Measurements from ENCODE around the gene SLC4A1AP.
A peak's percentile ranks its signal among the peaks of the same experiment; 100 is the strongest.

Gene SLC4A1AP

DNA sequence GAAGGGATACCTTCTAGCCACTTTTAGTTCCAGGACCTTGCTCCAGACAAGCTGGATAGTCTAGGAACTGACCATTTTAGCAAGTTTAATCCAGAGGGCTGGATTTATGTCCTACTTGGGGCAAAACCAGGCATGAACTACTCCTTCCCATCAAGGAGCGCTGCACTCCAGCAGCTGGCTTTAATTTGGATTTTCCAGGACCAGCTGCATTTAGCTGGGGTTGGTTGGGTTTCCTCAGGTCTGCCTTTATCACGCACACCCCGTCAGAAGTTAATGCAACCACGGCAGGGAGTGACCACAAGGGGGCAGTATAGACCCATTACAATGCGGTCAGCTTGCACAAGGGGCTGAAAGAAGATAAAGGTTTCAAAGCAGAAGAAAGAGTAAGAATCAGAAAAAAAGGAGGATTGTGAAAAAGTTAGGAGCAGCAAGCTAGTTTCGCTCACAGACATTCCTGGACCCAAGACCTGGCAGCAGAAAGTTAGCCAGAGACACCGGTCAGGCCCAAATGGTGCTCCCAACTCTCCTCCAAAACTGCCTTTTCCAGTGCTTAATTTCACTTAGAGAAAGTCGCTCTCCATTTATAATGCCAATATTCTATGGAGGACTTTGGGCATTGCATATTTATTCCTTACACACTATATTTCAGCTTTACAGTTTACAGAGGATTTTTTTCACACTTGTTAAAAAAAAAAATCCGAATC, 40.1 kb downstream of the SLC4A1AP start:
- peak; percentile 82 to 83 for DNase-seq

DNA sequence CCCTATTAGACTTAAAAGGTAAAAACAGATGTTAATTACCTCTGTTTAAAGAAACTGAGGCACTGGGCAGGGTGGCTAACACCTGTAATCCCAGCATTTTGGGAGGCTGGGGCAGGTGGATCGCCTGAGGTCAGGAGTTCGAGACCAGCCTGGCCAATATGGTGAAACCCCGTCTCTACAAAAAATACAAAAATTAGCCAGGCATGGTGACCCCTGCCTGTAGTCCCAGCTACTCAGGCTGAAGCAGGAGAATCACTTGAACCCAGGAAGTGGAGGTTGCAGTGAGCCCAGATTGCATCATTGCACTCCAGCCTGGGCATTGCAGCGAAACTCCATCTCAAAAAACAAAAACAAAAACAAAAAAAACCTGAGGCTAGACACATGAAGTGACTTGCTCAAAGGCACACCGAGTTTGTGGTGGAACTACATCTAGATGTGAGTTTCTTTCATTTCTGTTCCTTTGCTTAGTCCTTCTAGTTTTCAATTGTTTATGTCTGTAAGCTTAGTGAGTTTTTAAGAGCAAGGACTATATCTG, 40.7 kb downstream of the SLC4A1AP start:
- DNase-seq, result no peak

DNA sequence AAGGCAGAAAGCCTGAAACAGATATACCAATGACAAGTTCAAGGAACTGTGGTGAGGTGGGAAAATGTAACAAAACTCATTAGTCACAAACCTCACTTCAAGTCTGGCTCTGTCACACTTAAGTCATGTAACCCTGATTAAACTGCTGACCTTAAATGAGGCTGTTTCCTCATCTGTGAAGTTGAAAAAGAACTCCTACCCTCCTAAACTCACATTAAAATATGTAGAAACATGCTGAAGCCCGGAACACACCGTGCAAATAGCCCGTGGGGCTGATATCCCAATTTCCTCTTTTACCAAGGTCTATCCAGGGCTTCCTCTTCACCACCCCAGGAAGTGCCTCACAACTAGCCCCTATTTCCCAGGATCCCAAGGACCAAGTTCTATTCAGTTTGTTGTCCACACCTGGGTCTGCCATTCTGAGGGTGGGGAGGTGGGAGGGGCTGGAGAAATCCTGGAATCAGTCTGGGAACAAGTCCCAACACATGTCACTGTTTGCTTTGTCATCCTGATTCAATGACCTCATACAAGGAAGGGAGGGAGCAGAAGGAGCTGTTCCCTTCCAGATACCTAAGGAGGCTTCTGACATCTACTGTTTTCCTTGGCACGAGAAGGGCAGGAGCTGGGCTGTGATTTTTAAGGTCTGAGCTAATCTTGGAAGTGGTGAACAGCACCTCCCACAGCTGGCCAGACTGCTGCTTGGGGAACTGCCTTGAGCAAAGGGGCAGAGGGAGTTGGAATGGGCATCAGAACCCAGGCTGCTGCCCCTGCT, 42.3 kb downstream of the SLC4A1AP start:
- no peak for DNase-seq

DNA sequence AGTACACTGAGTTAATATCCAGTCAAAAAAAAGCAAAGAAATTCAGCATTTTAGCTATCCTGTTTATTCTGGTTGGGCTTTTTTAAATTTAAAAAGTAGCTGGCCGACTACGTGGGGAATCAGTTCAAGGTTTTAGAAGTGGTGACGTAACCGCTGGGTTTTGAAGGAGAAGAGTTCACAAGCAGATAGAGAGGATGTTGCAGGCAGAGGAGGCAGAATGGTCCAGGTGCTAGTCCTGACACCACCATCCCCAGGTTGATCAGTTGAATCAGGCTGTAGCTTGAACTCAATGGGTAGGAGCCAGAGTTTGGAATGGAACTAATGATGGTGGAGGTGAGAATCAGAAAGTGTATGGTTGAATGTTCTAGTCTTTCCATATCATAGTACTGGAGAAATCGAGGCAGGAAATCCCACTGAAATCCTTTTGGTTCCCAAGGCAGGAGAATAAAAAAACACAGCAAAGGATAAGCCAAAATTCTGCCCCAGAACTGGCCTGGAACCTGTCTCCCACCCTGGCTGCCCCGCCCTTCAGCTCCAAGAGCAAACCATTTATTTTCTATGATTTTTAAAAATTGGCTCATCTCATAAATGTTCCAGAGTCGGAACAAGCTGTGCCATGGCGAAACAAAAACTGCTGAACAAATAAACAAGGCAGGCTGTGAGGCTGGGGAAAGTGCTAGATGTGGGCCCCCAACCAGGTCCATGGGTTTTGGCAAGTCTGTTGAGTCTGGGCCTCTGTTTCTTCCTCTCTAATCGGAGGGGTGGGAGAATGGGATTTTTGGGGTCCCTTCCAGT, 44.0 kb downstream of the SLC4A1AP start:
- no peak for DNase-seq

DNA sequence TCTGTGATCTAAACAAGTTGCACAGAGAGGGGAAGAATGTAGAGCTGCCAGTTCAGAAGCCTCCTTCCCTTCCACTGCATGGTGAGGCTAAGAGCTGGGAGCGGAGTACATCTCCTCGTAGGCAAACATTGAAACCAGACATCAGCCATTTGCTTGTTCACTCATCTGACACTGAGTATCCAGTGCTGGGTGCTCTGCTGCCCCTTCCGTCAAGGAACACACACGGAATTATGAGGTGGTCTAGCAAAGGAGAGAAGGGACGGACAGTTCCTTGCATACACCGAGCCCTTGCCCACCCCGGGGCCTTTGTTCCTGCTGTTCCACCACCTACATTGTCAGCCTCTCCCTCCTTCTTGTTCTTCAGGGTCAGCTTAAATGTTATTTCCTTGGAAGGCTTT, 44.6 kb downstream of the SLC4A1AP start:
- no peak for DNase-seq

DNA sequence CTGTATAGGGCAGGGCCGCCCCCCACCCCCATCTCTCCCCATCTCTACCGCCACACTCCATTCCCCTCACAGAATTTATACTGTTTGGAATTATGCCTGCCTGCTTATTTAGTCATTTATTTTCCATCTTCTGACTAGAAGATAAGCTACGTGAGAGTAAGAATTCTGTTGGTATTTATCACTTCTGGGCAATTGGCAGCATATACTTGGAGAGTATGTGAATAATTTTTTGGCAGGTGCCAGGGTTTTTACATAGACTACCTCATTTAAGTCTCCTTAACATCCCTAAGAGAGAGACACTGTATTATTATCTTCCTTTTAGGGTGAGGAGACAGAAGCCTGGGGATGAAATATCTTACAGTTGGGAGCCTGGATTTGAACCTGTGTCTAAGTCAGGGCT, 45.0 kb downstream of the SLC4A1AP start:
- no peak for DNase-seq

- no peak for DNase-seq
Observed at GRCh38 chr2:27709326-27709725, 45.6 kb downstream of the SLC4A1AP start.

GRCh38 chr2:27709960-27710575, 46.4 kb downstream of the SLC4A1AP start:
- DNase-seq, result no peak

DNA sequence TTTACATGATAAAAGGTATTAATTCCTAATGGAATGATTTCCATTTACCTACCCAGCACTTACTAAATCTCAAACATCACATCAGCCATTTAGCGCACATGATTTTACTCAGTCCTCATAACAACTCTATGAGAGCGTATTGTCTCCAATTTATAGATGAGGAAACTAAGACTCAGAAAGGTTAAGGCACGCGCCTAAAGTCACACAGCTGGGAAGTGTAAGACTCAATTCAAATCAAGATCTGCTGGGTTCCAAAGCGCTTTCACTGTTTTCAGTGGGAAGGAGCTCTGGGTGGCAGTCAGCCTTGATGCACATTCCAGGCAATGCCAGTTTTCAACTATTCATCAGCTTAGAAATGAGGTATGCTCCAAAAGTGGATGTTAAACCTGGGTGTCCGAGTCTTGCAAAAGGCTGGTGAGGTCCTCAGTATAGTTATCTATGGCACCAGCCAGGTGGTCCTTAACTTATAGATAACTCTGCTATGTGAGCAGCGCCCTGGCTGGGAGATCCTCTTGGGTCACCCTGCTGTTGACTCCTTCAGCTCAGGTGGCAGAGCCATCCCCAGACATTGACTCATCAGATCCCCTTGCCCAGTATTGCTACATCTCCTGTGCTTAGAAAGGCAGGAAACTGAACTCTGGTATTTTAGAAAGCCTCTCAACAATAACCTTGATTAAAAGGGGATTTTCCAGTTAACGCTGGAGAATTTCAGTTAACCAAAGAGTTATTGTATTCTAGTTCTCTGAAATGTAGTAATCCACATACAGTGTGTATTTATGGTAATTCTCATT, 47.1 kb downstream of the SLC4A1AP start:
- no peak for DNase-seq

- DNase-seq, result no peak
Observed at GRCh38 chr2:27711804-27712203, 48.1 kb downstream of the SLC4A1AP start.

GRCh38 chr2:27712522-27712921, 48.8 kb downstream of the SLC4A1AP start:
- DNase-seq, result no peak

- DNase-seq, result no peak
Observed at GRCh38 chr2:27713201-27713600, 49.5 kb downstream of the SLC4A1AP start.

- no peak for DNase-seq
Observed at GRCh38 chr2:27714053-27714452, 50.4 kb downstream of the SLC4A1AP start.

DNA sequence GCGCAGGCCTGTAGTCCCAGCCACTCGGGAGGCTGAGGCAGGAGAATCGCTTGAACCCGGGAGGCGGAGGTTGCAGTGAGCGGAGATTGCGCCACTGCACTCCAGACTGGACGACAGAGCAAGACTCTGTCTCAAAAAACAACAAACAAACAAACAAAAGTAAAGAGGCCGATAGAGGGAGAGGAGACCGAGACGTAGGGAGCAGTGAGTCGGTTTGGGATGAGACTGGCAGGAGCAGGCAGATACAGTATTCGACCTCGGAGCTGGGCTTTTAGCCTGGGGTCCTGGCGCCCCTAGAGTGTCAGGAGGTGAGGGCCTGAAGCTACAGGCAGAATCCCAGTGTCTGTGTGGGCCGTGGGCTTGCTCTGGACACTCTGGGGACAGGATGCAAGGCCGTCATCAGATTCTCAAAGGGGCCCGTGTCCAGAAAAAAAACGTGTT, 51.2 kb downstream of the SLC4A1AP start:
- no peak for DNase-seq

- DNase-seq, result peak in 1 of 2 donors; percentile 42
Observed at GRCh38 chr2:27715318-27716210, 51.9 kb downstream of the SLC4A1AP start.

DNA sequence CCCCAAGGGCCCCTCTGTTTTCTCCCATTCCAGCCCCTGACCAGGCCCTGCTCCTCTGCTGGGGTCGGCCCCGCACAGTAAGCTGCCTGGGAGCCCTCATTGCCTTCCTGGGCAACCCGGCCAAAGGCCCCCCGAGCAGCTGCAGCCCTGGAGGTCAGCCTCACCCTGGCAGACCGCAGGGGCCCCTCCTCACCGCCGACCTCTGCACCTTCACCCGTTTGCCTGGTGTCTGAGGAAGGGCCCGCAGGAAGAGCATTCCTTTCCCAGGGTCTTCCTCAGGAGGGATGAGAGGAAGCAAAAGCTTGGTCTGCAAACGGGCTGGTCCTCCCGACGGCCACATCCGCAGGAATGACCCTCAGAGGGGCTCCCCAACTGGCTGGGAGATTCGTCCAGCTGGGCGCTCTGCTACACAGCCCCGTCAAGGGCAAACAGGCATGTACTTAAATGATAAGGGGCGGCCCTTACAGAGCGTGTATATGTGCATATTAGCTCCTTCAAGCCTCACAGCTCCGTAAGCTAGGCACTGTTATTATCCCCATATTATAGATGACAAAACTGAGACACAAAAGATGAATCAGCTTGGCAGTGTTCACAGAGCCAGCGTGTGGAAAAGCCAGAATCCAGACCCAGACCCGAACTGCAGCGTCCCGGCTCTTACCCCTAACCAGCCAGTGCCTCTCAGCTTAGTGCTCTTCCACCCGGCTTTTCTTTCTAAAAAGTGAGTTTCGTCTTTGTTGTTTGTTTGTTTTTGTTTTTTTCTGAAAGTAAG, 52.8 kb downstream of the SLC4A1AP start:
- no peak for DNase-seq

DNA sequence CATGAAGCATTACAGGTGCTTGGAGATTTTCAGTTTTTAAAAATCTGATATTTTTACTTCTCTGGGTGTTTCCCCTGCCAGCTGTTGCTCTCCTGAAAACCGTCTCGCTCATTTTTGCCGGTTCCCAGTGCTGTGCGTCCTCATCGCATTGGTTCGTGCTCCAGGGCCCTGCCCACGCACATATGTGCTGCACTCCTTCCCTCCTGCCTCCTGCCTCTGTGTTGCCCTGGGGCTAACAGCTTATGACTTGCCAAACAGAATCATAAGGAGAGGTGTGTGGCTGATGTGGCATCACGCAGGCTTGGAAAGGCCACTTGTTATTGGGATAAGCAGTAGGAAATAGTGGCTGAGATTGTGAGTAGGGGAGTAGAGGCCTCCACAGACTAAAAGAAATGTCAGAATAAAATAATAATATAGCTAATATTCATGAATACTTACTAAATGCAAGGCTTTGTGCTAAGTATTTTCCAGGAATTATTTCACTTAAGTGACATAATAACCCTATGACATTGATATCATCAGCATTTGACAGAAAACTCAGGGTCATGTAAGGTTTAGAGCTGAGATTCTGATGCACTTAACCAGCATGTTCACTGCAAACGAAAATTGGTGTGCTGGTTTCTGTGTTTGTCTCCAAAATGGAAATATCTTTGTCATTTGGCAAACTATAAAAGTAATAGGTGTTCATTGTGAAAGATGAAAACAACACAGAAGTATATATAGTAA, 53.5 kb downstream of the SLC4A1AP start:
- DNase-seq, result no peak

DNA sequence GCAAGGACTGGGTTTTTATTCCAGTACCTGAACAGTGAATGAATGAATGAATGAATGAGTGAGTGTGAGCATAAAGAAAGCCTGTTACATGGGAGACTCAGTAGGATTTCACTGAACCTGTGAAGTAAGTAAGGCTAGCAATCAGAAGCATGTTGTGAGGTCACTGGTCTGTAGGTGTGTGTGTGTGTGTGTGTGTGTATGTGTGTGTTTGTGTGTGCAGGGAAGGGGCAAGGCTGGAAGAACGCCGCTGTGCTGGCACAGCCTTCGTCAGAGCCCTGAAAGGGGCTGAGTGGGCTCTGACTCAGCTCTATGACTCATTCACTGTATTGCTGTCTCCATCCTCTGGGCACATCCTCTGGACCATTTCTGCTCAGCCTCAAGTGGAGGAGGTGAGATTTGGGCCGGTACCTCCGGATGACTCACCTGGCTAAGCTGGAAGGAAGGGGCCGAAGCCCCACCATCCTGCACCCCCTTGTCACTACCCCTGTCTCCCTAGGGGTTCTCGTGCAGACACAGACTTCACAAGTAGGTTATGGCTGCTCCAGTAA, 56.4 kb downstream of the SLC4A1AP start:
- DNase-seq, result peak in 1 of 2 donors; percentile 63

DNA sequence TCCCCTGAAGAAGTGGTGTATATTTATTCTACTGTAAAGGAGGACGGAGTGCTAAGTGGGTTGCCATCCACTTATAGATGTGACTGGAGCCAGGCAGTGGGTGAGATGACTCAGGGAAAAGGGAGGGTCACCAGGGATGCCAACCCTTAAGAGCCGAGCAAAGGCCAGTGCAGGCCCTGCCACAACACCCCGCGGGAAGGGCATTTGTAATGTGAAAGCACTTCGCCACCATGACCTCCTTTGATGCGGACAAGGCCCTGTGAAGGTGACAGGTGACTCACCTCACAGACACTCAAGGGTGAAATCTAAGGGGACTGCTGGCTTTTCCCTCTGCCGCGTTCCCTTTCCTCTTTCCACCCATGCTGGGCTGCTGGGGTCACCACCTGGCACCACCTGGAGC, 57.6 kb downstream of the SLC4A1AP start:
- DNase-seq, result no peak
